OCI-LY7 (cell line): ENCODE data around the gene SYNGR3.

ENCODE experiments used
- EZH2phosphoT487 ChIP-seq: fragments of 200-600 bp; sonication (generic); IDR thresholded peaks from 2 replicates; pipeline ENCODE4 v1.6.1; 2018; ENCODE audit warnings: low read depth, borderline replicate concordance, mild to moderate bottlenecking, mixed run types, antibody characterized with exemption, low read length, moderate library complexity, mixed read lengths
- TF ChIP-seq, protein P1 (sequence below): fragments of 200-600 bp; sonication (generic); conservative IDR thresholded peaks from 2 replicates; pipeline ENCODE4 v1.5.1; 2014; ENCODE audit warnings: mild to moderate bottlenecking, antibody characterized with exemption, low read length, moderate library complexity, mixed read lengths

- TF ChIP-seq, protein P1, sequence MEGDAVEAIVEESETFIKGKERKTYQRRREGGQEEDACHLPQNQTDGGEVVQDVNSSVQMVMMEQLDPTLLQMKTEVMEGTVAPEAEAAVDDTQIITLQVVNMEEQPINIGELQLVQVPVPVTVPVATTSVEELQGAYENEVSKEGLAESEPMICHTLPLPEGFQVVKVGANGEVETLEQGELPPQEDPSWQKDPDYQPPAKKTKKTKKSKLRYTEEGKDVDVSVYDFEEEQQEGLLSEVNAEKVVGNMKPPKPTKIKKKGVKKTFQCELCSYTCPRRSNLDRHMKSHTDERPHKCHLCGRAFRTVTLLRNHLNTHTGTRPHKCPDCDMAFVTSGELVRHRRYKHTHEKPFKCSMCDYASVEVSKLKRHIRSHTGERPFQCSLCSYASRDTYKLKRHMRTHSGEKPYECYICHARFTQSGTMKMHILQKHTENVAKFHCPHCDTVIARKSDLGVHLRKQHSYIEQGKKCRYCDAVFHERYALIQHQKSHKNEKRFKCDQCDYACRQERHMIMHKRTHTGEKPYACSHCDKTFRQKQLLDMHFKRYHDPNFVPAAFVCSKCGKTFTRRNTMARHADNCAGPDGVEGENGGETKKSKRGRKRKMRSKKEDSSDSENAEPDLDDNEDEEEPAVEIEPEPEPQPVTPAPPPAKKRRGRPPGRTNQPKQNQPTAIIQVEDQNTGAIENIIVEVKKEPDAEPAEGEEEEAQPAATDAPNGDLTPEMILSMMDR, result no peak
- no peak for TF ChIP-seq EZH2phosphoT487
These were observed 46.6 kb downstream of the SYNGR3 start for GRCh38 chr16:2036200-2036966.
